Right lobe of liver (tissue), 6 donors: ENCODE results near the gene REM2. TPM values are rescaled to one million over a fixed set of nuclear protein-coding genes. Genes with fewer than 3 reads are reported as not detected.

Experiments used
- ATAC-seq, 4 donors: fragments of 200-7000 bp; cut with Tn5 transposase; one replicate each; pipeline ENCODE4 v1.9.1; 2020; ENCODE audit warnings: mild to moderate bottlenecking in 4 of 4, moderate library complexity in 4 of 4
- DNase-seq, 3 donors: peaks; one replicate each; pipeline ENCODE4 v3.0.0-alpha.2; 2020
- H3K27ac ChIP-seq, 3 donors: fragments of 200-600 bp; one replicate each; pipeline ENCODE4 v1.8.0; 2022
- H3K27me3 ChIP-seq, 2 donors: fragments of 200-600 bp; one replicate each; pipeline ENCODE4 v1.8.0; 2022
- H3K36me3 ChIP-seq, 4 donors: fragments of 200-600 bp; sonication (generic) in 1 of 4; one replicate each; pipeline versions ENCODE4 v1.5.1 to v1.8.0; 2017 to 2022; ENCODE audit warnings: control low read depth in 1 of 4
- H3K4me1 ChIP-seq, 4 donors: fragments of 200-600 bp; sonication (generic) in 1 of 4; one replicate each; pipeline versions ENCODE4 v1.5.1 to v1.8.0; 2017 to 2022; ENCODE audit warnings: control low read depth in 1 of 4
- H3K4me3 ChIP-seq, 3 donors: fragments of 200-600 bp; one replicate each; pipeline ENCODE4 v1.8.0; 2022
- H3K9me3 ChIP-seq, 4 donors: fragments of 200-600 bp; sonication (generic) in 1 of 4; one replicate each; pipeline versions ENCODE4 v1.5.1 to v1.8.0; 2017 to 2022; ENCODE audit warnings: control low read depth in 1 of 4
- CTCF ChIP-seq, 4 donors: fragments of 200-600 bp in 3 of 4; fragments of 450-650 bp in 1 of 4; IDR thresholded peaks; one replicate each; pipeline versions ENCODE4 v1.5.1 to v1.8.0; 2016 to 2022; ENCODE audit warnings: antibody characterized with exemption in 4 of 4, mild to moderate bottlenecking in 2 of 4
- POLR2A ChIP-seq: fragments of 450-650 bp; IDR thresholded peaks from one replicate; pipeline ENCODE4 v1.6.1; 2017; ENCODE audit warnings: antibody characterized with exemption, mild to moderate bottlenecking
- WGBS: methylation state at CpG from one replicate; pipeline ENCODE4 v1.1.6; 2018; ENCODE audit warnings: low coverage, low lambda C conversion rate; ENCODE audit not compliant: insufficient coverage; ENCODE audit errors: missing lambda C conversion rate; 5-methylcytosine and 5-hydroxymethylcytosine counted together
- intact Hi-C, 2 donors: fragments of 100-400 bp; cut with DNase I; formaldehyde crosslinking; loops; one replicate each; pipeline versions ENCODE4 v1.11.2 to v1.14.1; 2022
- long read RNA-seq: library from polyadenylated mRNA; unstranded; transcript quantifications from one replicate; pipeline ENCODE4 v2.0.0, GENCODE V29; 2019
- total RNA-seq, 6 experiments: library from RNA; depleted of rRNA in 2 of 6; stranded (reverse); fragments of >200 nt in 2 of 6; fragmentation: NEBNext Ultra II Directional in 3 of 6; extraction: Animal tissue kit (Norgen Biotek cat#: 25700) in 3 of 6; gene quantifications; one replicate each; pipeline versions ENCODE4 v1.1.0 to v1.2.4, GENCODE V29; 2016 to 2023
- donor health status: DM: no; HTN: yes; CAD: no.
- donor health status: DM: no; HTN: no; CAD: no.
- donor health status: DM: no; HTN: no; CAD: no.
- donor health status: DM: no; HTN: yes; CAD: no.
- donor health status: DM: no; HTN: yes; CAD: no.

The REM2 gene
- total RNA-seq, result under 1 TPM in 2 of 6 experiments, not detected in 4; 0.10 to 0.12 TPM
- long read RNA-seq, result 0 reads

- intact Hi-C loops, result no loop called here
- 30% methylated on average over 8 of the region's 15 CpGs for WGBS
- no peaks in the 10 kb centered on the region for H3K9me3 ChIP-seq
Observed at GRCh38 chr14:22883173-22883976, at the start of gene REM2. Gene REM2, plus strand, starts transcription at chr14:22883222. Its CDS starts 66 bp downstream, at chr14:22883288.

GRCh38 chr14:22835505-22835904 is 47.5 kb upstream of the REM2 start:
- peaks cover 0 to 6% (median 2%) of the 10 kb centered on the region in 4 donors for H3K4me1 ChIP-seq
- intact Hi-C loops, result no loop called here
- no peak overlapping the region for H3K4me3 ChIP-seq
- H3K36me3 ChIP-seq, result peaks cover 0 to 18% (median 1%) of the 10 kb centered on the region in 4 donors
- WGBS, result 84% methylated on average over 3 of the region's 3 CpGs
- TF ChIP-seq CTCF (IDR thresholded peaks at IDR 0.05) (no peak), POLR2A (no peak)
- H3K27me3 ChIP-seq, result no peaks in the 10 kb centered on the region
- DNase-seq, result no peak
- ATAC-seq, result no peak
- H3K27ac ChIP-seq, result no peak overlapping the region
- H3K9me3 ChIP-seq, result no peaks in the 10 kb centered on the region

More at GRCh38 chr14:22883173-22883976, at the start of gene REM2:
- no peak within 1 kb of the TSS for H3K27ac ChIP-seq
- H3K27me3 ChIP-seq, result no peaks in the 10 kb centered on the region
- ATAC-seq (no peak), DNase-seq (no peak)
- TF ChIP-seq CTCF (IDR thresholded peaks at IDR 0.05) (no peak), POLR2A (no peak)
- H3K4me1 ChIP-seq, result no peaks in the 10 kb centered on the region
- peaks cover 0 to 3% (median under 1%) of the 10 kb centered on the region in 4 donors for H3K36me3 ChIP-seq
- no peak within 1 kb of the TSS for H3K4me3 ChIP-seq

GRCh38 chr14:22836301-22837113 is 46.5 kb upstream of the REM2 start, which contains the start of gene MMP14:
Gene MMP14, plus strand, starts transcription at chr14:22836585. Its CDS starts 233 bp downstream, at chr14:22836818.
- TF ChIP-seq CTCF (IDR thresholded peaks at IDR 0.05), result peak in 2 of 4 donors; percentile 9 to 19
- TF ChIP-seq POLR2A, result peak; percentile 25
- 6% methylated on average over 21 of the region's 46 CpGs for WGBS
- Histone ChIP-seq H3K4me3 (peak within 1 kb of the TSS; percentile 66 to 82 (median 70)), H3K36me3 (peaks cover 0 to 15% (median 1%) of the 10 kb centered on the region in 4 donors), H3K9me3 (no peaks in the 10 kb centered on the region), H3K4me1 (peaks cover 0 to 3% (median 0%) of the 10 kb centered on the region in 4 donors), H3K27ac (peak within 1 kb of the TSS; percentile 73 to 90 (median 84)), H3K27me3 (no peaks in the 10 kb centered on the region)
- ATAC-seq (peak; percentile 70 to 83 (median 82)), DNase-seq (peak in 2 of 3 donors; percentile 61 to 65)
- intact Hi-C loops, result no loop called here

GRCh38 chr14:22837114-22837749 is 45.8 kb upstream of the REM2 start:
- Histone ChIP-seq H3K27me3 (no peaks in the 10 kb centered on the region), H3K36me3 (peaks cover 0 to 14% (median 1%) of the 10 kb centered on the region in 4 donors), H3K4me3 (peak overlapping the region; percentile 66 to 82 (median 70)), H3K27ac (peak overlapping the region; percentile 73 to 90 (median 84)), H3K4me1 (peaks cover 0 to 3% (median 0%) of the 10 kb centered on the region in 4 donors), H3K9me3 (no peaks in the 10 kb centered on the region)
- DNase-seq (peak; percentile 58 to 65 (median 61)), ATAC-seq (peak; percentile 68 to 82 (median 76))
- 1% methylated on average over 31 of the region's 57 CpGs for WGBS
- intact Hi-C loops, result no loop called here
- TF ChIP-seq CTCF (IDR thresholded peaks at IDR 0.05) (no peak), POLR2A (peak; percentile 8)
